GM10266 (cell line): ENCODE measurements around the gene LTV1.
"Not testable (repeated sequence)": the region's sequence is repeated elsewhere in the genome, so short reads cannot be mapped to it uniquely, and the experiment has no call there.

Source experiments
- DNase-seq: peaks from one replicate; pipeline ENCODE4 v3.0.0; 2012; ENCODE audit errors: extremely low spot score
- CTCF ChIP-seq: IDR thresholded peaks from 2 replicates; pipeline ENCODE4 v1.5.1; 2012; ENCODE audit warnings: mild to moderate bottlenecking, low read depth; ENCODE audit not compliant: control insufficient read depth, insufficient read depth; ENCODE audit errors: missing control alignments

LTV1 gene

GRCh38 chr6:143864234-143864633, 21.1 kb downstream of the LTV1 start, which contains the start of gene ZC2HC1B:
Gene ZC2HC1B, plus strand, starts transcription at chr6:143864474. Its CDS starts 66 bp downstream, at chr6:143864540.
- no peak for DNase-seq
- TF ChIP-seq CTCF = no peak

GRCh38 chr6:143867236-143867635, 24.1 kb downstream of the LTV1 start:
- TF ChIP-seq CTCF = no peak
- no peak for DNase-seq

GRCh38 chr6:143868808-143869207, 25.7 kb downstream of the LTV1 start:
- DNase-seq = not testable (repeated sequence)

- not testable (repeated sequence) for DNase-seq
Observed at GRCh38 chr6:143871202-143871730, 28.1 kb downstream of the LTV1 start.

GRCh38 chr6:143872201-143872600, 29.1 kb downstream of the LTV1 start:
- DNase-seq = peak; percentile 13
- no peak for TF ChIP-seq CTCF

- not testable (repeated sequence) for DNase-seq
Observed at GRCh38 chr6:143873600-143873999, 30.5 kb downstream of the LTV1 start.

GRCh38 chr6:143874503-143874902, 31.4 kb downstream of the LTV1 start:
- DNase-seq = not testable (repeated sequence)

- no peak for TF ChIP-seq CTCF
- no peak for DNase-seq
Observed at GRCh38 chr6:143877584-143878271, 34.6 kb downstream of the LTV1 start.

- no peak for DNase-seq
- no peak for TF ChIP-seq CTCF
Observed at GRCh38 chr6:143878272-143878760, 35.2 kb downstream of the LTV1 start.
